K562 (cell line): Measurements from ENCODE around the gene TTC16. TPM values are rescaled to one million over a fixed set of nuclear protein-coding genes. Genes with fewer than 3 reads are reported as not detected.

Experiments used
- ETS1 ChIP-seq: conservative IDR thresholded peaks from 2 replicates; pipeline ENCODE4 v1.6.1; 2011; ENCODE audit warnings: low read depth, mild to moderate bottlenecking, low read length; ENCODE audit not compliant: control insufficient read depth
- HDAC6 ChIP-seq: IDR thresholded peaks from 2 replicates; pipeline ENCODE4 v1.6.1; 2012; ENCODE audit warnings: low read depth, mild to moderate bottlenecking, control low read depth, inconsistent platforms, low read length, moderate library complexity
- HDAC8 ChIP-seq: fragments of 450-650 bp; IDR thresholded peaks from 2 replicates; pipeline ENCODE4 v1.6.1; 2016; ENCODE audit warnings: mild to moderate bottlenecking, missing genetic modification characterization, moderate library complexity, missing compliant biosample characterization
- HIVEP1 ChIP-seq: fragments of 250-450 bp; sonication (Bioruptor Pico); IDR thresholded peaks from 2 replicates; pipeline ENCODE4 v1.4.0; 2020; ENCODE audit warnings: mild to moderate bottlenecking
- MLLT1 ChIP-seq, 2 experiments: fragments of 450-650 bp; IDR thresholded peaks; 2 replicates each; pipeline ENCODE4 v1.6.1; 2016
- NFRKB ChIP-seq: fragments of 450-650 bp; IDR thresholded peaks from 2 replicates; pipeline ENCODE4 v1.6.1; 2016; ENCODE audit warnings: low read depth
- SP1 ChIP-seq: sonication (generic); formaldehyde crosslinking; IDR thresholded peaks from 2 replicates; pipeline ENCODE4 v1.8.1; 2022; ENCODE audit warnings: mild to moderate bottlenecking, missing genetic modification reagents
- SRF ChIP-seq, 2 experiments: fragments of 250-450, 450-650 bp in 1 of 2; sonication (Bioruptor Pico) in 1 of 2; sonication (generic) in 1 of 2; formaldehyde crosslinking; IDR thresholded peaks; 2 replicates each; pipeline versions ENCODE4 v1.5.0 to v1.5.1; 2020 to 2022; ENCODE audit warnings: mild to moderate bottlenecking in 1 of 2, missing genetic modification reagents in 1 of 2
- U2AF1 ChIP-seq: fragments of 200-400 bp; formaldehyde crosslinking; optimal IDR thresholded peaks from 2 replicates; pipeline ENCODE3; 2017; ENCODE audit warnings: mild to moderate bottlenecking, low read depth, low read length, moderate library complexity
- ZBTB1 ChIP-seq: sonication (generic); formaldehyde crosslinking; IDR thresholded peaks from 2 replicates; pipeline ENCODE4 v1.8.1; 2023; ENCODE audit warnings: missing genetic modification reagents, low read depth, mild to moderate bottlenecking, borderline replicate concordance
- ZFX ChIP-seq: sonication (generic); formaldehyde crosslinking; IDR thresholded peaks from 2 replicates; pipeline ENCODE4 v1.8.0; 2022; ENCODE audit warnings: mild to moderate bottlenecking, missing genetic modification reagents, moderate library complexity
- ZNF146 ChIP-seq: IDR thresholded peaks from one replicate; pipeline ENCODE4 v1.6.1; 2018; ENCODE audit warnings: missing compliant biosample characterization; ENCODE audit not compliant: unreplicated experiment
- ZNF76 ChIP-seq: fragments of 250-450 bp; sonication (Bioruptor Pico); IDR thresholded peaks from 2 replicates; pipeline ENCODE4 v1.4.0; 2020; ENCODE audit warnings: mild to moderate bottlenecking, moderate library complexity, borderline replicate concordance
- ZNF780A ChIP-seq: fragments of 250-450 bp; sonication (Bioruptor Pico); IDR thresholded peaks from 2 replicates; pipeline ENCODE4 v1.5.0; 2021; ENCODE audit warnings: mild to moderate bottlenecking
- polyA plus RNA-seq, 8 experiments: library from polyadenylated mRNA; depleted of rRNA in 4 of 8; stranded (reverse) in 5 of 8; unstranded in 3 of 8; fragments of >200 nt; fragmentation: Nextera tagmentation in 2 of 8; fragmentation: Illumina TruSeq in 1 of 8; extraction: Ambion mirVana in 2 of 8; extraction: Trizol in 1 of 8; gene quantifications; 2 replicates each; pipeline versions ENCODE4 v1.2.1 to v1.2.3, GENCODE V29; 2011 to 2014; ENCODE audit warnings: inconsistent platforms in 1 of 8, missing spikeins in 1 of 8
- total RNA-seq, 7 experiments: library from RNA; depleted of rRNA in 6 of 7; stranded (reverse); fragments of >200 nt in 6 of 7; fragmentation: Illumina TruSeq in 2 of 7; extraction: Trizol in 2 of 7; gene quantifications; 2 replicates each; pipeline versions ENCODE4 v1.2.1 to v1.2.3, GENCODE V29; 2011 to 2021; ENCODE audit warnings: low replicate concordance in 1 of 7
- TF ChIP-seq, protein P1 (sequence below), 2 experiments: fragments of 450-650 bp in 1 of 2; sonication (generic) in 1 of 2; formaldehyde crosslinking in 1 of 2; IDR thresholded peaks; 2 replicates each; pipeline versions ENCODE4 v1.7.1 to v1.9.0; 2016 to 2022; ENCODE audit warnings: inconsistent platforms in 1 of 2, mild to moderate bottlenecking in 1 of 2, missing genetic modification reagents in 1 of 2

Gene TTC16
- total and polyA plus RNA-seq, 9 of the 15 experiments (the other 6 are each of a cell fraction or from before 2014, with no cell fraction given): 0.11 TPM; not detected in 8

DNA sequence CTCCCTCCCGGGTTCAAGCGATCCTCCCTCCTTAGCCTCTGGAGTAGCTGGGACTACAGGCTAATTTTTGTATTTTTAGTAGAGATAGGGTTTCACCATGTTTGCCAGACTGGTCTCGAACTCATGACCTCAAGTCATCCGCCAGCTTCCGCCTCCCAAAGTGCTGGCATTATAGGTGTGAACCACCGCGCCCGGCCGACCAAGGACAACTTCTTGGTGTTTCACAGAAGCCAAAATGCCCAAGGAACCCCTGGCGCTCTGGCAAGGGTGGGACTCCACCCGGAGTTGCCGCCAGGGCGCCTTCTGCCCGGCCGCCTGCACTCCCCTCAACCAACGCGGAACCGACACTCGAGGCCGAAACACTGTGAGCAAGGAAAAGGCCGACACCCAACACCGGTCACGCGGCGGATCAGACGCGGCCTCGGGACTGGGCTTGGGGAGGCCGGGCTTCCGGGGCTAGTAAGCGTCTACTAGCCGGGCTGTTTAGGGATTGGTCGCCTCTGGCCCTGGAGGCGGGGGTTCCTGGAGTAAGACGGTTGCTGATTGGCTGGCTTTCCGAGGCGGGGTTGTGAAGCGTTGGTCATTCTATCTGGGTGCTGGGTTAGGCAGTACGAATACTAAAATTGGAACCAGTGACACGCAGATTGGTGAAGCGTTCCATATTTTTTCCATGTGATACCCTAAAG lies 16.8 kb upstream of the TTC16 start (continued):
- TF ChIP-seq, protein P1, sequence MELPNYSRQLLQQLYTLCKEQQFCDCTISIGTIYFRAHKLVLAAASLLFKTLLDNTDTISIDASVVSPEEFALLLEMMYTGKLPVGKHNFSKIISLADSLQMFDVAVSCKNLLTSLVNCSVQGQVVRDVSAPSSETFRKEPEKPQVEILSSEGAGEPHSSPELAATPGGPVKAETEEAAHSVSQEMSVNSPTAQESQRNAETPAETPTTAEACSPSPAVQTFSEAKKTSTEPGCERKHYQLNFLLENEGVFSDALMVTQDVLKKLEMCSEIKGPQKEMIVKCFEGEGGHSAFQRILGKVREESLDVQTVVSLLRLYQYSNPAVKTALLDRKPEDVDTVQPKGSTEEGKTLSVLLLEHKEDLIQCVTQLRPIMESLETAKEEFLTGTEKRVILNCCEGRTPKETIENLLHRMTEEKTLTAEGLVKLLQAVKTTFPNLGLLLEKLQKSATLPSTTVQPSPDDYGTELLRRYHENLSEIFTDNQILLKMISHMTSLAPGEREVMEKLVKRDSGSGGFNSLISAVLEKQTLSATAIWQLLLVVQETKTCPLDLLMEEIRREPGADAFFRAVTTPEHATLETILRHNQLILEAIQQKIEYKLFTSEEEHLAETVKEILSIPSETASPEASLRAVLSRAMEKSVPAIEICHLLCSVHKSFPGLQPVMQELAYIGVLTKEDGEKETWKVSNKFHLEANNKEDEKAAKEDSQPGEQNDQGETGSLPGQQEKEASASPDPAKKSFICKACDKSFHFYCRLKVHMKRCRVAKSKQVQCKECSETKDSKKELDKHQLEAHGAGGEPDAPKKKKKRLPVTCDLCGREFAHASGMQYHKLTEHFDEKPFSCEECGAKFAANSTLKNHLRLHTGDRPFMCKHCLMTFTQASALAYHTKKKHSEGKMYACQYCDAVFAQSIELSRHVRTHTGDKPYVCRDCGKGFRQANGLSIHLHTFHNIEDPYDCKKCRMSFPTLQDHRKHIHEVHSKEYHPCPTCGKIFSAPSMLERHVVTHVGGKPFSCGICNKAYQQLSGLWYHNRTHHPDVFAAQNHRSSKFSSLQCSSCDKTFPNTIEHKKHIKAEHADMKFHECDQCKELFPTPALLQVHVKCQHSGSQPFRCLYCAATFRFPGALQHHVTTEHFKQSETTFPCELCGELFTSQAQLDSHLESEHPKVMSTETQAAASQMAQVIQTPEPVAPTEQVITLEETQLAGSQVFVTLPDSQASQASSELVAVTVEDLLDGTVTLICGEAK (IDR thresholded peaks at IDR 0.05): peak; percentile 72
- TF ChIP-seq, protein P1 (CRISPR knock-in tag; IDR thresholded peaks at IDR 0.05): no peak
- TF ChIP-seq ZBTB1 (CRISPR knock-in tag): peak; percentile 77; the same call in 1 of the 2 replicates
- TF ChIP-seq NFRKB: peak; percentile 85; the same call in 1 of the 2 replicates
- TF ChIP-seq HDAC8 (tag): no peak
- peak in 1 of 2 experiments; percentile 82; a peak in 1 of 4 replicates for TF ChIP-seq MLLT1 (IDR thresholded peaks at IDR 0.05)
- TF ChIP-seq SRF (CRISPR knock-in tag; IDR thresholded peaks at IDR 0.05): peak in 1 of 2 experiments; percentile 43; a peak in 1 of 4 replicates
- TF ChIP-seq HIVEP1 (CRISPR knock-in tag): no peak
- TF ChIP-seq ZNF780A (CRISPR knock-in tag): no peak
- 0 out of 2 replicates have a peak, but pooled peaks have one; percentile 55 for TF ChIP-seq SP1 (CRISPR knock-in tag)
- TF ChIP-seq ZFX: peak; percentile 99
- TF ChIP-seq HDAC6: no peak
- no peak for TF ChIP-seq ETS1
- 0 out of 2 replicates have a peak, but pooled peaks have one; percentile 75 for TF ChIP-seq ZNF76 (CRISPR knock-in tag)
- TF ChIP-seq U2AF1: no peak
- TF ChIP-seq ZNF146 (CRISPR knock-in tag): no peak
